Neural cell (in vitro differentiated cells): ENCODE measurements around the gene COX7B. TPM values are rescaled to one million over a fixed set of nuclear protein-coding genes. Genes with fewer than 3 reads are reported as not detected.

Experiments
- H2AFZ ChIP-seq: fragments of 200-600, 300-800 bp; sonication (generic), shearing (Covaris generic); 2 replicates; pipeline ENCODE4 v1.6.0; 2014; ENCODE audit warnings: low read depth, mild to moderate bottlenecking, antibody characterized with exemption, low read length, moderate library complexity
- H3F3A ChIP-seq: fragments of 200-600 bp; shearing (Covaris generic); 2 replicates; pipeline ENCODE4 v1.6.1; 2016; ENCODE audit warnings: mild to moderate bottlenecking, moderate library complexity, mixed read lengths, antibody characterized with exemption, low read length; ENCODE audit not compliant: insufficient read depth, poor library complexity, severe bottlenecking
- H3K27ac ChIP-seq: fragments of 200-600, 300-800 bp; sonication (generic), shearing (Covaris generic); 2 replicates; pipeline ENCODE4 v1.5.1; 2014; ENCODE audit warnings: mild to moderate bottlenecking, low read length, moderate library complexity
- H3K27me3 ChIP-seq: fragments of 300-800, 200-600 bp; sonication (generic), shearing (Covaris generic); 2 replicates; pipeline ENCODE4 v1.6.0; 2014; ENCODE audit warnings: mild to moderate bottlenecking, low read depth, low read length, moderate library complexity; ENCODE audit not compliant: insufficient read depth
- H3K36me3 ChIP-seq: fragments of 300-800, 200-600 bp; sonication (generic), shearing (Covaris generic); 2 replicates; pipeline ENCODE4 v1.5.1; 2014; ENCODE audit warnings: mild to moderate bottlenecking, antibody characterized with exemption, low read length, moderate library complexity; ENCODE audit not compliant: insufficient read depth
- H3K4me2 ChIP-seq: fragments of 300-800, 200-600 bp; sonication (generic), shearing (Covaris generic); 2 replicates; pipeline ENCODE4 v1.6.0; 2014; ENCODE audit warnings: mild to moderate bottlenecking, low read length
- H3K4me3 ChIP-seq: fragments of 300-800, 200-600 bp; sonication (generic), shearing (Covaris generic); 2 replicates; pipeline ENCODE4 v1.5.1; 2014; ENCODE audit warnings: mild to moderate bottlenecking, low read length, moderate library complexity
- H3K79me2 ChIP-seq: fragments of 200-600 bp; shearing (Covaris generic); replicated peaks from 2 replicates; pipeline ENCODE4 v1.6.0; 2014; ENCODE audit warnings: mild to moderate bottlenecking, low read length, moderate library complexity; ENCODE audit not compliant: insufficient read depth
- H3K9ac ChIP-seq: fragments of 300-800, 200-600 bp; sonication (generic), shearing (Covaris generic); 2 replicates; pipeline ENCODE4 v1.6.1; 2016; ENCODE audit warnings: mild to moderate bottlenecking, low read length, mixed read lengths
- H3K9me2 ChIP-seq: fragments of 200-600 bp; shearing (Covaris generic); 2 replicates; pipeline ENCODE4 v1.6.1; 2016; ENCODE audit warnings: mild to moderate bottlenecking, low read length, mixed read lengths; ENCODE audit not compliant: insufficient read depth
- H3K9me3 ChIP-seq: fragments of 200-600, 300-800 bp; sonication (generic), shearing (Covaris generic); 2 replicates; pipeline ENCODE4 v1.6.1; 2016; ENCODE audit warnings: mild to moderate bottlenecking, mixed run types, low read length, moderate library complexity, mixed read lengths
- H4K20me1 ChIP-seq: fragments of 200-600 bp; shearing (Covaris generic); 2 replicates; pipeline ENCODE4 v1.6.1; 2016; ENCODE audit warnings: mild to moderate bottlenecking, mixed run types; ENCODE audit not compliant: insufficient read depth
- EP300 ChIP-seq: fragments of 450-650 bp; conservative IDR thresholded peaks from 2 replicates; pipeline ENCODE4 v1.6.1; 2014; ENCODE audit warnings: antibody characterized with exemption, mild to moderate bottlenecking, moderate library complexity; ENCODE audit not compliant: poor library complexity, severe bottlenecking
- EZH2 ChIP-seq: fragments of 200-600, 300-800 bp; shearing (Covaris generic), sonication (generic); IDR thresholded peaks from 2 replicates; pipeline ENCODE4 v1.6.1; 2014; ENCODE audit warnings: antibody characterized with exemption, low read length, borderline replicate concordance, mild to moderate bottlenecking; ENCODE audit not compliant: insufficient read depth, poor library complexity, severe bottlenecking
- MXI1 ChIP-seq: fragments of 450-650 bp; conservative IDR thresholded peaks from 2 replicates; pipeline ENCODE4 v1.6.1; 2014; ENCODE audit warnings: antibody characterized with exemption, mild to moderate bottlenecking; ENCODE audit not compliant: poor library complexity, severe bottlenecking
- POLR2AphosphoS5 ChIP-seq: IDR thresholded peaks from 2 replicates; pipeline ENCODE4 v1.6.1; 2012
- RAD21 ChIP-seq: fragments of 450-650 bp; conservative IDR thresholded peaks from 2 replicates; pipeline ENCODE4 v1.6.1; 2014; ENCODE audit warnings: antibody characterized with exemption, mild to moderate bottlenecking, moderate library complexity
- SMC3 ChIP-seq: fragments of 450-650 bp; conservative IDR thresholded peaks from 2 replicates; pipeline ENCODE4 v1.6.1; 2014; ENCODE audit warnings: antibody characterized with exemption, mild to moderate bottlenecking, moderate library complexity; ENCODE audit not compliant: poor library complexity
- TAF1 ChIP-seq: IDR thresholded peaks from 2 replicates; pipeline ENCODE4 v1.6.1; 2012; ENCODE audit warnings: low read depth
- polyA plus RNA-seq: library from polyadenylated mRNA; depleted of rRNA; stranded (reverse); fragments of >200 nt; gene quantifications from 2 replicates; pipeline ENCODE4 v1.2.3, GENCODE V29; 2014
- small RNA-seq, 3 experiments: library from RNA; depleted of rRNA; stranded (forward); fragments of <200 nt; gene quantifications; one replicate each; pipeline ENCODE3, GENCODE V24; 2012
- TF ChIP-seq, protein P1 (sequence below): IDR thresholded peaks from 2 replicates; pipeline ENCODE4 v1.6.1; 2012; ENCODE audit warnings: borderline replicate concordance
- TF ChIP-seq, protein P2 (sequence below): fragments of 450-650 bp; IDR thresholded peaks from 2 replicates; pipeline ENCODE4 v1.5.1; 2014; ENCODE audit warnings: antibody characterized with exemption, mild to moderate bottlenecking, moderate library complexity; ENCODE audit not compliant: poor library complexity, severe bottlenecking

COX7B gene
- polyA plus RNA-seq, 1 donor from 2014 or later: 1,191 TPM

DNA sequence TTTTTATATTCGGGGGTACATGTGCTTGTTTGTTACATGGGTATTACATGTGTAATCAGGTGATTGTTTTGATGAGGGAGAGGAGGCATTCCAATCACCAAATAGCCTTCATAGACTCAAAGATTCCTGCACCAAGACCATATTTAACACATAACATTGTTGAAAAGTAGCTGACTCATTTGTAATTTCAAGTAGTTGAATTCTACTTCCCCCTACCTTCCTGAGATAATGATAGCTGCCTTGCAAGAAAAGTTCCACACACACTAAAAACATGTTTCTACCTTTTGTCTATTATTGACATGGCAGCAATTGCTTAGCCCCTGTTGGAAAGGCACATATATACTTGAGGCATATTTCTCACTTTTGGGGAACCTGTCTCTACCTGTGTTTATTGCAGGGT, 54.0 kb downstream of the COX7B start:
- no peak overlapping the region for H3K9ac ChIP-seq
- no peaks in the 10 kb centered on the region for H3K27me3 ChIP-seq
- no peak overlapping the region for H3K27ac ChIP-seq
- H3K9me2 ChIP-seq: no peaks in the 10 kb centered on the region
- no peaks in the 10 kb centered on the region for H3K36me3 ChIP-seq
- no peak overlapping the region for H2AFZ ChIP-seq
- H3K79me2 ChIP-seq: no peaks in the 10 kb centered on the region
- H3K4me3 ChIP-seq: no peak overlapping the region
- H4K20me1 ChIP-seq: no peaks in the 10 kb centered on the region
- no peaks in the 10 kb centered on the region for H3K9me3 ChIP-seq
- H3F3A ChIP-seq: no peaks in the 10 kb centered on the region
- no peak for TF ChIP-seq RAD21
- TF ChIP-seq, protein P1, sequence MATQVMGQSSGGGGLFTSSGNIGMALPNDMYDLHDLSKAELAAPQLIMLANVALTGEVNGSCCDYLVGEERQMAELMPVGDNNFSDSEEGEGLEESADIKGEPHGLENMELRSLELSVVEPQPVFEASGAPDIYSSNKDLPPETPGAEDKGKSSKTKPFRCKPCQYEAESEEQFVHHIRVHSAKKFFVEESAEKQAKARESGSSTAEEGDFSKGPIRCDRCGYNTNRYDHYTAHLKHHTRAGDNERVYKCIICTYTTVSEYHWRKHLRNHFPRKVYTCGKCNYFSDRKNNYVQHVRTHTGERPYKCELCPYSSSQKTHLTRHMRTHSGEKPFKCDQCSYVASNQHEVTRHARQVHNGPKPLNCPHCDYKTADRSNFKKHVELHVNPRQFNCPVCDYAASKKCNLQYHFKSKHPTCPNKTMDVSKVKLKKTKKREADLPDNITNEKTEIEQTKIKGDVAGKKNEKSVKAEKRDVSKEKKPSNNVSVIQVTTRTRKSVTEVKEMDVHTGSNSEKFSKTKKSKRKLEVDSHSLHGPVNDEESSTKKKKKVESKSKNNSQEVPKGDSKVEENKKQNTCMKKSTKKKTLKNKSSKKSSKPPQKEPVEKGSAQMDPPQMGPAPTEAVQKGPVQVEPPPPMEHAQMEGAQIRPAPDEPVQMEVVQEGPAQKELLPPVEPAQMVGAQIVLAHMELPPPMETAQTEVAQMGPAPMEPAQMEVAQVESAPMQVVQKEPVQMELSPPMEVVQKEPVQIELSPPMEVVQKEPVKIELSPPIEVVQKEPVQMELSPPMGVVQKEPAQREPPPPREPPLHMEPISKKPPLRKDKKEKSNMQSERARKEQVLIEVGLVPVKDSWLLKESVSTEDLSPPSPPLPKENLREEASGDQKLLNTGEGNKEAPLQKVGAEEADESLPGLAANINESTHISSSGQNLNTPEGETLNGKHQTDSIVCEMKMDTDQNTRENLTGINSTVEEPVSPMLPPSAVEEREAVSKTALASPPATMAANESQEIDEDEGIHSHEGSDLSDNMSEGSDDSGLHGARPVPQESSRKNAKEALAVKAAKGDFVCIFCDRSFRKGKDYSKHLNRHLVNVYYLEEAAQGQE: no peak
- TF ChIP-seq, protein P2, sequence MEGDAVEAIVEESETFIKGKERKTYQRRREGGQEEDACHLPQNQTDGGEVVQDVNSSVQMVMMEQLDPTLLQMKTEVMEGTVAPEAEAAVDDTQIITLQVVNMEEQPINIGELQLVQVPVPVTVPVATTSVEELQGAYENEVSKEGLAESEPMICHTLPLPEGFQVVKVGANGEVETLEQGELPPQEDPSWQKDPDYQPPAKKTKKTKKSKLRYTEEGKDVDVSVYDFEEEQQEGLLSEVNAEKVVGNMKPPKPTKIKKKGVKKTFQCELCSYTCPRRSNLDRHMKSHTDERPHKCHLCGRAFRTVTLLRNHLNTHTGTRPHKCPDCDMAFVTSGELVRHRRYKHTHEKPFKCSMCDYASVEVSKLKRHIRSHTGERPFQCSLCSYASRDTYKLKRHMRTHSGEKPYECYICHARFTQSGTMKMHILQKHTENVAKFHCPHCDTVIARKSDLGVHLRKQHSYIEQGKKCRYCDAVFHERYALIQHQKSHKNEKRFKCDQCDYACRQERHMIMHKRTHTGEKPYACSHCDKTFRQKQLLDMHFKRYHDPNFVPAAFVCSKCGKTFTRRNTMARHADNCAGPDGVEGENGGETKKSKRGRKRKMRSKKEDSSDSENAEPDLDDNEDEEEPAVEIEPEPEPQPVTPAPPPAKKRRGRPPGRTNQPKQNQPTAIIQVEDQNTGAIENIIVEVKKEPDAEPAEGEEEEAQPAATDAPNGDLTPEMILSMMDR: no peak
- TF ChIP-seq EZH2: no peak
- TF ChIP-seq MXI1: no peak
- TF ChIP-seq POLR2AphosphoS5: no peak
- no peak for TF ChIP-seq SMC3
- TF ChIP-seq TAF1: no peak
- TF ChIP-seq EP300: no peak
- no peak overlapping the region for H3K4me2 ChIP-seq

DNA sequence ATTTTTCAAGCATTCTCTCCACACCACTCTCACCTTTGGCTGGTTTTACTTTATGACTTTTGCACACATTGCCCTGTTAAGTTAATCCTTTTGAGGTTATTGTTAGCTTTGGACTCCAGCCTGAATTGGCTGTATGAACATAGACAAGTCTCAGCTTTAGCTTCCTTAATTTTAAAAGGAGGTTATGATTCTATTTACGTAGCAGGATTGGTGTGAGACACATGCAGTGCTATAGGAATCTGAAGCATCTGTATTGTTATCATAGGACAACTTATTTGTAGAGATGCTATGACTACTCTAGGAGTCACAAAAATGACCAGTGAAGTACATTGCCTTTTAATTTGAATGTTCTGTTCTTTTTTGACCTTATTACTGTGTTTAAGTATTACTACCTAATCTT, 54.4 kb downstream of the COX7B start:
- TF ChIP-seq POLR2AphosphoS5: no peak

More for the DNA sequence above, 54.4 kb downstream of the COX7B start:
- no peak overlapping the region for H2AFZ ChIP-seq
- no peak overlapping the region for H3K9ac ChIP-seq
- no peak overlapping the region for H3K4me2 ChIP-seq
- H3K36me3 ChIP-seq: no peaks in the 10 kb centered on the region
- no peak overlapping the region for H3K27ac ChIP-seq
- no peaks in the 10 kb centered on the region for H3F3A ChIP-seq
- no peaks in the 10 kb centered on the region for H3K27me3 ChIP-seq
- no peak overlapping the region for H3K4me3 ChIP-seq
- no peaks in the 10 kb centered on the region for H4K20me1 ChIP-seq
- no peaks in the 10 kb centered on the region for H3K9me2 ChIP-seq
- H3K9me3 ChIP-seq: no peaks in the 10 kb centered on the region
- no peaks in the 10 kb centered on the region for H3K79me2 ChIP-seq

Small RNAs within 50 kb of the gene (small RNA-seq; reads per million reads assigned to genes)
- 0 reads per million in 3 experiments for gene RN7SL460P

Other genes starting within 250 kb of the COX7B start
- 60.9 and 64.0 TPM in 2 replicates for gene ATRX, start 113.3 kb upstream of the COX7B start, polyA plus RNA-seq
- gene MAGT1, start 4.0 kb upstream of the COX7B start, polyA plus RNA-seq: 2.5 and 3.6 TPM in 2 replicates
- gene ATP7A, start 11.2 kb downstream of the COX7B start, polyA plus RNA-seq: 4.9 and 6.2 TPM in 2 replicates
- not detected in 2 replicates for gene PGAM4, start 70.2 kb downstream of the COX7B start, polyA plus RNA-seq
- 381 and 425 TPM in 2 replicates for gene PGK1, start 204.8 kb downstream of the COX7B start, polyA plus RNA-seq
- 38.5 and 49.1 TPM in 2 replicates for gene TAF9B, start 240.2 kb downstream of the COX7B start, polyA plus RNA-seq